ENCODE results near the gene SLC22A3. TPM values are rescaled to one million over a fixed set of nuclear protein-coding genes. Genes with fewer than 3 reads are reported as not detected.
"Not testable (repeated sequence)": the region's sequence is repeated elsewhere in the genome, so short reads cannot be mapped to it uniquely, and the experiment has no call there.

SLC22A3 gene
- 0.07 and 0.13 TPM in 2 replicates for total RNA-seq

- no peak for DNase-seq (ENCODE audit: low read depth, low spot score)
Observed at GRCh38 chr6:160348223-160349019, at the start of gene SLC22A3. TSS of gene SLC22A3 (plus strand) at chr6:160348378. CDS start at chr6:160348420, 42 bp downstream.

DNA sequence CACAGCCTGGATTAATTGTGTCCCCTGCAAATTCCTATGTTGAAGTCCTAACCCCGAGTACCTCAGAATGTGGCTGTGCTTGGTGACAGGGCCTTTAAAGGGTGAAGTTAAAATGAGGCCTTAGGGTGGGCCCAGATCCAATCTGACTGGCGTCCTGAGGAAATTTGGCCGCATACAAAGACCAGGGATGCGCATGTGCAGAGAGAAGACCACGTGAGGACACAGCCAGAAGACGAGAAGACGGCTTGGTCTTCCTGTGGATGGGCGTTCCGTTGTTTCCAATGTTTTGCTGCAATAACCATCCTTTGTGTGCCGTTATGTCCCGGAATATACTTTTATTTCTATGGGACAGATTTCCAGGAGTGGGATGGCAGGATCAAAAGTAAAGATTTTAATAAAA is 48.6 kb upstream of the SLC22A3 start:
- DNase-seq (ENCODE audit: low read depth, low spot score) = no peak

- no peak for DNase-seq (ENCODE audit: low read depth, low spot score)
Observed at GRCh38 chr6:160300076-160300695, 48.0 kb upstream of the SLC22A3 start.

- DNase-seq (ENCODE audit: low read depth, low spot score) = no peak
Observed at GRCh38 chr6:160301339-160301738, 46.8 kb upstream of the SLC22A3 start.

DNA sequence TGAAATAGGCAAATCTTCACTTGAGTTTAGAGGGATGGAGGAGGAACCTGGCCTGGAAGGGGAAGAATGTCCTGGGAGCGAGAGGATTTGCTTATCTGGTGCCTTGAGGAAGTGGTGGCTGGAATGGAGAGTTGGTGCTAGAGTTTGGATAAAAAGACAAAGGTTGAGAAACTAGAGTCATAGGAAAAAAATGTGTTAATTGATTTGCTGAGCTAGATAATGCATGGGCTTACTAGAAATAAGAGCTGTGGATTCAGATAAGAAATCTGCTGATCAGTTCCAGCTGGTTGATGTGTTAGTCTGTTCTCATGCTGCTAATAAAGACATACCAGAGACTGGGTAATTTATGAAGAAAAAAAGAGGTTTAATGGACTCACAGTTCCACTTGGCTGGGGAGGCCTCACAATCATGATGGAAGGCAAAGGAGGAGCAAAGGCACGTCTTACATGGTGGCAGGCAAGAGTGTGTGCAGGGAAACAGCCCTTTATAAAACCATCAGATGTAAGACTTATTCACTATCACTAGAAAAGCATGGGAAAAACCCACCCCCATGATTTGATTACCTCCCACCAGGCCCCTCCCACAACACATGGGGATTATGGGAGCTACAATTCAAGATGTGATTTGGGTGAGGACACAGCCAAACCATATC is 45.6 kb upstream of the SLC22A3 start:
- DNase-seq (ENCODE audit: low read depth, low spot score) = not testable (repeated sequence)

- no peak for DNase-seq (ENCODE audit: low read depth, low spot score)
Observed at GRCh38 chr6:160303806-160304205, 44.4 kb upstream of the SLC22A3 start.

DNA sequence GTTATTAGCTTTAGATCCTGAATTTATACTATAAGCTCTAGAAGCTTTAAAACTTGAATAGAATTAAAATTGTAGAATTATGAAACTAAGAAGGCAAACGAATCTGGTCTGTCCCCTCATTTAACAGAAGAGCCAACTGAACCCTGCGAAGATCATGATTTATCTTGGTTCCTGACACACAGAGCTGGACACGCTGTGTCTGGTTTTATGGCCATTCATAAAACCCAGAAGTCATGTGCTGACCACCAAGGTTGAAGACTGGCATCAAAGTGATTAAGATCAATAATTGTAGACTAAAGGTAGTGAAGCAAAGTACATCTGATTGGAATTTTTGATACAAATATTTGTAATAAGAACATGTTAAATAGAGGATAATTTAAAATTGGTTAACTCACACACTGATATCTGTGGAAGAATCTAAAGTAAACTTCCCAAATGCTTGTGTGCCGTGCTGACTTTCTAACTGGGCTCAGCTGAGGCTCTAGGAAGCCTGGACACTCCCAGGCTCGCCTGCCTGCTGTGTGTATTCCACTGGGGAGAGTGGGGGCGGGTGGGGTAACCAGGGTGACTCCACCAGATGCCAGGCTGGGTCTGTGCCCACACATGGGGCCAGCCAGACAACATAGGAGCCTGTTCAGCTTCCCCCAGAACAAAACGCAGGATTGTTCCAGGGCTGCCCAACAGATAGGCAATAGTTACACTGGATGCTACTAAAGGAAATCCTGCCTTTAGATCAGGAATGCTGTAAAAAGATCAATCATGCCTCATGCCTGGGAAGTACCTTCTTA is 42.1 kb upstream of the SLC22A3 start:
- DNase-seq (ENCODE audit: low read depth, low spot score) = no peak

DNA sequence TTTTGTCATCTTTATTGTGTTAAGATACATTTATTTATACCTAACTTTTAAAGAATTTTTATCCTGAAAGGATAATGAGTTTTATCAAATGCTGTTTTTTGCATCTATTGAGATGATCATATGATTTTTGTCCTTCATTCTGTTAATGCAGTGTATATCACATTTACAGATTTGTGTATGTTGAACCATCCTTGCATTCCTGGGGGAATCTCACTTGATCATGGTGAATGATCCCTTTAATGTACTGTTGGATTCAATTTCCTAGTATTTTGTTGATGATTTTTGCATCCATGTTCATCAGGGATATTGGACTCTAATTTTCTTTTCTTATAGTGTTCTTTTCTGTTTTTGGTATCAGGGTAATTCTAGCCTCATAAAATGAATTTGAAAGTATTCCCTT is 38.5 kb upstream of the SLC22A3 start:
- no peak for DNase-seq (ENCODE audit: low read depth, low spot score)

- no peak for DNase-seq (ENCODE audit: low read depth, low spot score)
Observed at GRCh38 chr6:160312900-160313299, 35.3 kb upstream of the SLC22A3 start.

DNA sequence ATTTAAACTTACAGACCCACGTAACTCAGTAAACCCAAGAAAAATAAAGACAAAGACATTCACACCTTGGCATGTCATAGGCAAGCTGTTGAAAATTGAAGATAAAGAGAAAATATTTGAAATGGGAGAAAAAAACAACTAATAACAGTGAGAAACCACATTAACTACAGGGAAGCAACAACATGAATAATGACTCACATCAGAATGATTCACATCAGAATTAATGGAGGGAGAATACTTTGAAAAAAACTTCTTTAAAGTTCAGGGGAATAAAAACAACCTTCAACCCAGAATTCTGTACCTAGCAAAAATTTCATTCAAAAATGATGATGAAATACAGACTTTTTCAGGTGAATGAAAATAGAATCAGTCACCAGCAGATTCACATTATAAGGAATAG is 32.9 kb upstream of the SLC22A3 start:
- DNase-seq (ENCODE audit: low read depth, low spot score) = no peak

DNA sequence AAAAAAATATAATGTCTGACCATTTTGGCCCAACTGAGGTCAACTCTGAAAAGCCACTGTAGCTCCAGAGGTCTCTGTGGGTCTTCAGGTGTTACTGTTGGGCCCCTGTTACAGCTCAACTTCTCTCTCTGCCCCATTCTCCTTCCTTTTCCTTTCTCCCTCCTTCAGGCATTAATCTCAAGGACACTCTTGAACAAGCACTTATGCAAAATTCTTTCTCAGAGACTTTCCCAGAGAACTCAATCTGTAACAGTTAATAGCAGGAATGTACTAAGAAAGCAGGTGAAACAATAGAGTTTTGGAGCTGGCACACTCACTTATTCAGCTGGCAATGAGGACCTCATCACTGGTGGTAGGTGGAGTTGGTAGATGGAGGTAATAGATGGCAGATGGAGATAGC is 31.9 kb upstream of the SLC22A3 start:
- DNase-seq (ENCODE audit: low read depth, low spot score) = no peak

- DNase-seq (ENCODE audit: low read depth, low spot score) = no peak
Observed at GRCh38 chr6:160319246-160319645, 28.9 kb upstream of the SLC22A3 start.

GRCh38 chr6:160321729-160322505 is 26.3 kb upstream of the SLC22A3 start:
- no peak for DNase-seq (ENCODE audit: low read depth, low spot score)

DNA sequence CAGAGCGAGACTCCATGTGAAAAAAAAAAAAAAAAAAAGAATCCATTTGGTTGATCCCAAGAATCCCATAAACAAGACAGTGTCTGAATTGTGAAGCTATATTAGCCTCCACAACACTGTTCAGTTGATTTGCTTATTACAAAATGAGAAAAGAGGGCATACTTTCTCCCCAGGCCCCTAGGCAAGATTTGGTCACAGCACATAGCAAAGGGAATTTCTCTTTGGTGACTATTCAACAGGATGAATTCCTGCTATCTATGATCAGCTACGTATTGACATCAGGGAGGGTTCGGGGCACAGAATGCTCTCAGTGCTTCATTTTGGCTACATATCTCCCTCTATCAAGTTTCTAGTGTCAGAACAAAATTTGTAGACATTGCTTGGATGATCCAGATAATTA is 20.2 kb upstream of the SLC22A3 start:
- DNase-seq (ENCODE audit: low read depth, low spot score) = no peak

GRCh38 chr6:160328447-160328846 is 19.7 kb upstream of the SLC22A3 start:
- no peak for DNase-seq (ENCODE audit: low read depth, low spot score)

DNA sequence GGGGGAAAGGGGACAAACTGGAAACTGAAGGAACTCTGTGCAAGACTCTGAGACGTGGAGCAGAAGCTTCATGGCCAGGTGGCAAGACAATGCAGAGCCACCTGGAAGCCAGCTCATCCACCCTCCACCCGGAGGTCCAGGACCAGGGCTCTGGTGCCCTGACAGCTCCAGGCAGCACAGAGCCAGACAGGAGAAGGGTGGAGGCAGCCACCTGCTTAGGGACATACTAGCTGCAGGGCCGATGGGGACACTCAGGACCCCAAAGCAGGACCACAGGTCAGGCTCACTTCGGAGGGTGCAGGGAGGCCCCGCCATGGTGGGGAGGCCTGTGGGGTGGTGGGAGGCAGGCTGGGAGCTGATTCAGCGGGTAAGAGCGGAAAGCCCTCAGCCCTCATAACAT is 19.0 kb upstream of the SLC22A3 start:
- DNase-seq (ENCODE audit: low read depth, low spot score) = no peak

DNA sequence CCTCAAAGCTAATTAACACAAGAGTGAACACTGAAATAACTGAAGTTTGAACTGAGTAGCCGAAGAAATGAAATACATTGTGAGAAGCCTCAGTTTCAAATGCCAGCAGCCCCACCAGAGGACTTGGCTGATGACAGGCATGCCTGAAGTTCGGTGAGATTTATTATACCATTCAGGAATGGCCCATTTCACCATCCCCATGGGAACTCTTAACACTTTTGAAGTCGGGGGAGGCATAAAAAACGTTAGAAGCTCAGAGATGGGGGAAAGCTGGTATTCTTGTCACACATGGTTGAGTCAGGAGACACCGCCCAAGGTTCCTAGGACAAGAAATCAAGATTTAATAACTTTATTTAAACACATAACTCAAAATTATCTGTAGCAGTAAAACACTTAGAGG is 17.6 kb upstream of the SLC22A3 start:
- no peak for DNase-seq (ENCODE audit: low read depth, low spot score)

GRCh38 chr6:160331204-160331603 is 17.0 kb upstream of the SLC22A3 start:
- no peak for DNase-seq (ENCODE audit: low read depth, low spot score)

GRCh38 chr6:160331753-160332152 is 16.4 kb upstream of the SLC22A3 start:
- DNase-seq (ENCODE audit: low read depth, low spot score) = no peak

DNA sequence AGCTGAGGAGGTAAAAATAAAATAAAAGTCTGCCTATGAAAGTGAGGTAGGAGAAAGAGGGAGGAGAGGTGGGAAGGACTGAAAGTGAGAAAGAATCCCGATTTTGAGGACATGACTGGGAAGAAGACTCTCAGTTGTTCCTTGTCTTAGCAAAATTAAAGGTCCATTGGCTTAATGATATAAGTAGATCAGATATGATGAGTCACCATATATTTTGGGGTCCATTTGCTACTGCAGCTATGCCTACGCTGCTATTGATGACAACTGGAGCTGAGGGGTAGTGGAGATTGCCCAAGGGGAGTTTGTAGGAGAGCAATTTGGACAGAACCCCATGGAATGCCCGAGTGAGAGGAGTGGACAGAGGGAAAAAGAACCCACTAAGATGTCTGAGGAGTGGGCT is 15.1 kb upstream of the SLC22A3 start:
- no peak for DNase-seq (ENCODE audit: low read depth, low spot score)

- DNase-seq (ENCODE audit: low read depth, low spot score) = no peak
Observed at GRCh38 chr6:160333841-160334240, 14.3 kb upstream of the SLC22A3 start.

Measured in pulmonary artery endothelial cell (primary cell).